GM21786 (cell line): ENCODE results near the gene OR10K1.

Source experiments
- ATAC-seq: cut with Tn5 transposase; IDR thresholded peaks from one replicate; pipeline ENCODE4 v1.9.1; 2021; ENCODE audit not compliant: unreplicated experiment

Gene OR10K1

DNA sequence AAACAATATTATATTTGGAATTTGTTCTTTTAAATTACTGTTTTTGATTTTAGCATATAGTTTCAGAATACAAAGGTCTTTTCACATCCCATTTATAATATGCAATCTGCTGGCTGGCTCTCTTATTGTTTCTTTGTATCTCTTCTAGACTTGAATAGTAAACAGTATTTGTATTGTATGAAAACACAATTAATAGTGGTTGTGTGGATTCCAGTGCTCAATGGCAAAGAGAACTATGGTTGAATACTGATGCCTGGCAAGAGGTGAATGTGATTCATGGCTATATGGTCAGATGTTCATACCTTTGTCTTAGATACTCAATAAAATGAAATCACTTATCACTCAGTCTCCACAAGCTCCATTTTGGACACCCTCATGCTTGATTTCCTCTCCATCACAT lies 55.3 kb downstream of the OR10K1 start:
- ATAC-seq = no peak
